NB4 (cell line): Measurements from ENCODE around the gene TINCR.
A peak's percentile ranks its signal among the peaks of the same experiment; 100 is the strongest.

Source experiments
- DNase-seq: peaks from one replicate; pipeline ENCODE4 v3.0.0; 2010; ENCODE audit warnings: low read depth
- H3K4me3 ChIP-seq: one replicate; pipeline ENCODE4 v1.5.1; 2011; ENCODE audit warnings: mild to moderate bottlenecking, low read depth, low read length, moderate library complexity
- CTCF ChIP-seq: IDR thresholded peaks from one replicate; pipeline ENCODE4 v1.5.1; 2012; ENCODE audit warnings: low read depth, low read length
- MAX ChIP-seq: IDR thresholded peaks from 2 replicates; pipeline ENCODE4 v1.6.1; 2011; ENCODE audit warnings: low read depth, low read length
- MYC ChIP-seq: IDR thresholded peaks from 2 replicates; pipeline ENCODE4 v1.6.1; 2011; ENCODE audit warnings: low read depth, low read length
- POLR2A ChIP-seq: IDR thresholded peaks from 2 replicates; pipeline ENCODE4 v1.6.1; 2011; ENCODE audit warnings: mild to moderate bottlenecking; ENCODE audit not compliant: insufficient read length; ENCODE audit errors: extremely low read depth

Gene TINCR

DNA sequence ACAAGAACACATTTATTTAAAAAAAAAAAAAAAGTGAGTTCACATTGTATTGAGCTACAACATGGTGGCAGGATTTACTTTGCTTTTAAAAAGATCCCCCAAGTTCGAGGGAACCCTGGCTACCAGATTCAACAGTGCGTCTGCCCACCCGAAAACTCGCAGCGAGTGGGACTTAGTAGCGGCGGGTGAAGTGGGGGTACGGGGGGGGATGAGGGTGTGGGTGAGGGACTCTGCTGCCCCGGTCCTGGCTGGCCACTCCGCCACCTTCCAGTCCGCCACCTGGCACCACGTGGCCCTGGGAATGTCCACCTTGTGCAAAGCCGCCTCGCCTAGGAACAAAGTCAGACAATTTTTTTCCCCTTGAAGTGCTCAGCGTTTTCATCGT is 19.3 kb upstream of the TINCR start:
- no peak for DNase-seq
- no peak overlapping the region for H3K4me3 ChIP-seq
- TF ChIP-seq CTCF = no peak
- TF ChIP-seq MYC = no peak
- TF ChIP-seq MAX = no peak
- no peak for TF ChIP-seq POLR2A

DNA sequence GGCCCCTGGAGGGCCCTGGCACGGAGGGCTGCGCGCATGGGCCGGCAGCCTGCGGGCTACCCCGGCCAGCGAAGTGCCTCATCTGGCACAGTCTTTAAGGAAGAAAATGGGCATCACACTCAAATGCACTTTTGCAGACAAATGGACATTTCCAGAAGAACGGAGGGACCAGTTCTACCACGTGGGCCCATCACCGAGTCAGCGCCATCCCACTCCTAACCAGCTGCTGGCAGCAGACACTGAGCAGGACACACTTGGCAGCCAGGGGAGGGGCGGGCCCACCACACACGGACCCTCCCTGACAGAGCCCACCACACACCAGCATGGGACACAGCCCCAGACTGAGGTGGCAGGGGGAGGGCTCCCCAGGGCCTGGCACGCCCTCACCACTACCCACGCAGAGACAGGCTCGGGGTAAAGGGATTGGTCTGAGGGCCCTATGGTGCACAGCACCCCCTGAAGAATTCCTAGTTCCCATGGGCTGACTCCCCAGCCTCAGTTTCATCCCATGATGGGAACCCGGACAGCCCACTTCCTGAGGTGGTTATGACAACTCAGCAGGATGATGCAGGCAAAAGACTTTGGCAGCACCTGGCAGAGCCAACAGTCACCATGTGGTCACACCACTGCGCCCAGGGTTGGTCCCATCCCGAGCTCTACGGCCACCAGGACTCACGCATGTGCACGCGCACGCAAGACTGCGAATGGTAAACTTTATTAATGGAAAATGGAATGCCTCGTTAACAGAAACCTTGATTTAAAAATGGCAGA is 18.7 kb upstream of the TINCR start:
- TF ChIP-seq POLR2A (no peak), CTCF (no peak), MYC (peak; percentile 2; the same call in 1 of the 2 replicates), MAX (peak; percentile 30; the same call in 1 of the 2 replicates)
- no peak overlapping the region for H3K4me3 ChIP-seq

GRCh38 chr19:5585461-5586299 is 17.9 kb upstream of the TINCR start:
- peak; percentile 78 for DNase-seq
- H3K4me3 ChIP-seq = no peak overlapping the region
- TF ChIP-seq POLR2A (no peak), CTCF (no peak), MYC (peak; percentile 58; the same call in 1 of the 2 replicates)

More for the DNA sequence above, 18.7 kb upstream of the TINCR start:
- DNase-seq = peak; percentile 27

- TF ChIP-seq CTCF = no peak
- no peak for TF ChIP-seq MAX
- TF ChIP-seq POLR2A = no peak
- TF ChIP-seq MYC = no peak
- DNase-seq = peak; percentile 18
- H3K4me3 ChIP-seq = no peak overlapping the region
Measured at GRCh38 chr19:5580161-5580571, 12.4 kb upstream of the TINCR start.

- no peak overlapping the region for H3K4me3 ChIP-seq
- DNase-seq = no peak
- no peak for TF ChIP-seq MYC
- no peak for TF ChIP-seq MAX
- no peak for TF ChIP-seq CTCF
- TF ChIP-seq POLR2A = no peak
Measured at GRCh38 chr19:5579697-5580096, 11.9 kb upstream of the TINCR start.
